GM12878 (cell line): ENCODE results near the gene CNNM4. TPM values are rescaled to one million over a fixed set of nuclear protein-coding genes. Genes with fewer than 3 reads are reported as not detected.

Experiments
- ATAC-seq: fragments of 200-7000 bp; cut with Tn5 transposase; 3 replicates; pipeline ENCODE4 v1.9.1; 2020; ENCODE audit warnings: mild to moderate bottlenecking, moderate library complexity
- BruUV-seq: library from RNA; stranded (reverse); fragments of 400-500 nt; replicated peaks from 2 replicates; lab custom pipeline; 2021; lab: Mats Ljungman, UMichigan
- CTCF ChIA-PET: fragments of 300-600 bp; sonication (Branson Sonifier 250); formaldehyde crosslinking; extraction: SDS; loops from one replicate; lab custom pipeline; 2021; ENCODE audit warnings: inconsistent platforms; lab: Yijun Ruan, JAX
- POLR2A ChIA-PET: fragments of 350-600 bp; formaldehyde crosslinking; extraction: SDS; loops from one replicate; lab custom pipeline; 2021; ENCODE audit warnings: inconsistent platforms; lab: Charles Lee
- RAD21 ChIA-PET: fragments of 300-600 bp; sonication (Branson Sonifier 250); formaldehyde crosslinking; loops from one replicate; lab custom pipeline; 2023; ENCODE audit warnings: antibody characterized with exemption; ENCODE audit not compliant: unreplicated experiment; lab: Charles Lee
- SMC1A ChIA-PET: fragments of 300-600 bp; sonication (Branson Sonifier 250); formaldehyde crosslinking; loops from one replicate; lab custom pipeline; 2023; ENCODE audit not compliant: unreplicated experiment, uncharacterized antibody; lab: Charles Lee
- DNase-seq: peaks from one replicate; pipeline ENCODE4 v3.0.0-alpha.2; 2011; ENCODE audit warnings: low read depth, low spot score
- FAIRE-seq: peaks from 3 replicates; lab custom pipeline; 2011; peaks lifted over from hg19 to GRCh38; lab: Jason Lieb, UNC
- H2AFZ ChIP-seq: 2 replicates; pipeline ENCODE4 v1.6.0; 2011; ENCODE audit warnings: low read depth, low read length, control low read depth; ENCODE audit not compliant: control insufficient read depth
- H3K27ac ChIP-seq: 2 replicates; pipeline ENCODE4 v1.5.1; 2011; ENCODE audit warnings: control low read depth; ENCODE audit not compliant: control insufficient read depth, insufficient read depth
- H3K27me3 ChIP-seq, 2 experiments: replicated peaks in 1 of 2; 2 replicates each; pipeline versions ENCODE4 v1.6.0 to v1.6.1; 2011; ENCODE audit warnings: low read length in 1 of 2; ENCODE audit not compliant: control insufficient read depth in 2 of 2, insufficient read depth in 2 of 2
- H3K36me3 ChIP-seq, 2 experiments: 2 replicates each; pipeline ENCODE4 v1.5.1; 2011; ENCODE audit warnings: low read length in 1 of 2; ENCODE audit not compliant: control insufficient read depth in 2 of 2, insufficient read depth in 2 of 2
- H3K4me1 ChIP-seq: 2 replicates; pipeline ENCODE4 v1.6.1; 2011; ENCODE audit warnings: mild to moderate bottlenecking, low read length, moderate library complexity, mixed read lengths; ENCODE audit not compliant: control insufficient read depth, insufficient read depth
- H3K4me2 ChIP-seq: 2 replicates; pipeline ENCODE4 v1.6.0; 2011; ENCODE audit warnings: control low read depth; ENCODE audit not compliant: control insufficient read depth, insufficient read depth
- H3K4me3 ChIP-seq: fragments of 200-600 bp; sonication (generic); 2 replicates; pipeline ENCODE4 v1.5.1; 2016
- H3K79me2 ChIP-seq: 2 replicates; pipeline ENCODE4 v1.6.0; 2011; ENCODE audit warnings: low read length; ENCODE audit not compliant: control insufficient read depth, insufficient read depth
- H3K9ac ChIP-seq: 2 replicates; pipeline ENCODE4 v1.8.0; 2011; ENCODE audit warnings: low read length, control low read depth, mixed read lengths; ENCODE audit not compliant: control insufficient read depth, insufficient read depth
- H3K9me3 ChIP-seq: replicated peaks from 3 replicates; pipeline ENCODE4 v1.5.1; 2011; ENCODE audit warnings: mild to moderate bottlenecking, low read length; ENCODE audit not compliant: control insufficient read depth, insufficient read depth
- H4K20me1 ChIP-seq: 2 replicates; pipeline ENCODE4 v1.6.0; 2011; ENCODE audit not compliant: control insufficient read depth, insufficient read depth
- BACH1 ChIP-seq: fragments of 450-650 bp; IDR thresholded peaks from 2 replicates; pipeline ENCODE4 v1.6.1; 2017; ENCODE audit warnings: mild to moderate bottlenecking, borderline replicate concordance
- BHLHE40 ChIP-seq, 2 experiments: fragments of 450-650 bp in 1 of 2; IDR thresholded peaks; 2 replicates each; pipeline ENCODE4 v1.6.1; 2011 to 2017; ENCODE audit warnings: low read depth in 2 of 2, borderline replicate concordance in 1 of 2, improper control_type of control experiment in 1 of 2, low read length in 1 of 2, mild to moderate bottlenecking in 1 of 2
- CHD2 ChIP-seq: IDR thresholded peaks from 2 replicates; pipeline ENCODE4 v1.6.1; 2011; ENCODE audit warnings: low read depth, low read length, improper control_type of control experiment, borderline replicate concordance
- FOXK2 ChIP-seq: fragments of 450-650 bp; IDR thresholded peaks from 2 replicates; pipeline ENCODE4 v1.6.1; 2017; ENCODE audit warnings: mild to moderate bottlenecking, moderate library complexity
- HDAC6 ChIP-seq: fragments of 200-600 bp; sonication (generic); IDR thresholded peaks from one replicate; pipeline ENCODE4 v1.8.0; 2017; ENCODE audit warnings: antibody characterized with exemption; ENCODE audit not compliant: unreplicated experiment
- IKZF1 ChIP-seq: fragments of 450-650 bp; conservative IDR thresholded peaks from 2 replicates; pipeline ENCODE4 v1.6.1; 2017; ENCODE audit warnings: antibody characterized with exemption, mild to moderate bottlenecking
- NFXL1 ChIP-seq: fragments of 450-650 bp; IDR thresholded peaks from 2 replicates; pipeline ENCODE4 v1.6.1; 2017; ENCODE audit warnings: antibody characterized with exemption, mild to moderate bottlenecking, borderline replicate concordance
- NKRF ChIP-seq: fragments of 450-650 bp; conservative IDR thresholded peaks from 2 replicates; pipeline ENCODE4 v1.6.1; 2017; ENCODE audit warnings: mild to moderate bottlenecking, moderate library complexity
- SMAD5 ChIP-seq: IDR thresholded peaks from 2 replicates; pipeline ENCODE4 v1.6.1; 2016; ENCODE audit warnings: antibody characterized with exemption, low read depth
- SMARCA5 ChIP-seq: fragments of 450-650 bp; IDR thresholded peaks from 2 replicates; pipeline ENCODE4 v1.6.1; 2017; ENCODE audit warnings: mild to moderate bottlenecking
- TCF7 ChIP-seq: IDR thresholded peaks from 2 replicates; pipeline ENCODE4 v1.6.1; 2014; ENCODE audit warnings: antibody characterized with exemption, borderline replicate concordance
- ZNF217 ChIP-seq: fragments of 450-650 bp; IDR thresholded peaks from 2 replicates; pipeline ENCODE4 v1.6.1; 2017; ENCODE audit warnings: antibody characterized with exemption, mild to moderate bottlenecking
- ZSCAN29 ChIP-seq: fragments of 450-650 bp; IDR thresholded peaks from 2 replicates; pipeline ENCODE4 v1.6.1; 2017; ENCODE audit warnings: mild to moderate bottlenecking, moderate library complexity
- WGBS: methylation state at CpG from one replicate; pipeline ENCODE4 v1.1.6; 2016; ENCODE audit warnings: low lambda C conversion rate; ENCODE audit not compliant: insufficient replicate concordance, insufficient coverage; ENCODE audit errors: missing lambda C conversion rate; 5-methylcytosine and 5-hydroxymethylcytosine counted together
- in situ Hi-C: fragments of 300-500 bp; cut with MboI; formaldehyde crosslinking; loops from 9 replicates; pipeline ENCODE4 v1.14.3; 2018; ENCODE audit warnings: mixed read lengths
- intact Hi-C: fragments of 100-400 bp; cut with micrococcal nuclease; formaldehyde crosslinking; loops from one replicate; pipeline ENCODE4 v1.14.2; 2022; ENCODE audit not compliant: unreplicated experiment
- polyA plus RNA-seq, 11 experiments: library from polyadenylated mRNA; depleted of rRNA in 4 of 11; unstranded in 6 of 11; stranded (reverse) in 5 of 11; fragments of >200 nt; fragmentation: Nextera tagmentation in 4 of 11; fragmentation: Illumina TruSeq in 1 of 11; extraction: Ambion mirVana in 4 of 11; extraction: Trizol in 1 of 11; gene quantifications; 1 replicate in 1 of 11; 2 replicates in 10 of 11; pipeline versions ENCODE4 v1.2.1 to v1.2.3, GENCODE V29; 2011 to 2016; ENCODE audit warnings: inconsistent platforms in 2 of 11, missing spikeins in 2 of 11, low read depth in 1 of 11
- total RNA-seq, 4 experiments: library from RNA; depleted of rRNA in 3 of 4; stranded (reverse); fragments of >200 nt in 3 of 4; fragmentation: Illumina TruSeq in 1 of 4; extraction: Trizol in 1 of 4; gene quantifications; 2 replicates each; pipeline versions ENCODE4 v1.2.1 to v1.2.3, GENCODE V29; 2013 to 2021
- TF ChIP-seq, protein P1 (sequence below): fragments of 450-650 bp; IDR thresholded peaks from 2 replicates; pipeline ENCODE4 v1.6.1; 2016; ENCODE audit warnings: mild to moderate bottlenecking

CNNM4 gene
- total and polyA plus RNA-seq, 10 of the 15 experiments (the other 5 are each of a cell fraction or from before 2014, with no cell fraction given), result 2.4 to 13.8 (median 8.1) TPM

GRCh38 chr2:96751800-96752199, 8.9 kb upstream of the CNNM4 start:
- POLR2A ChIA-PET, result no interaction called here
- no peak for TF ChIP-seq CHD2
- TF ChIP-seq IKZF1, result no peak
- TF ChIP-seq ZSCAN29, result no peak
- no peak for TF ChIP-seq TCF7
- TF ChIP-seq NFXL1, result no peak
- no TSS peak for BruUV-seq
- Histone ChIP-seq H3K9me3 (no peaks in the 10 kb centered on the region), H3K27ac (no peak overlapping the region), H3K4me2 (no peak overlapping the region), H3K27me3 (no peaks in the 10 kb centered on the region; a peak in 1 of 4 replicates), H3K4me1 (no peaks in the 10 kb centered on the region), H3K4me3 (no peak overlapping the region), H2AFZ (no peak overlapping the region), H3K36me3 (no peaks in the 10 kb centered on the region), H3K79me2 (no peaks in the 10 kb centered on the region), H4K20me1 (no peaks in the 10 kb centered on the region), H3K9ac (no peak overlapping the region)
- FAIRE-seq (no peak), ATAC-seq (no peak), DNase-seq (no peak)
- SMC1A ChIA-PET, result no interaction called here
- RAD21 ChIA-PET, result no interaction called here
- intact Hi-C loops (no loop called here), in situ Hi-C loops (no loop called here)
- WGBS, result 77% methylated on average over 9 of the region's 9 CpGs
- CTCF ChIA-PET, result interaction anchor here (0.7 to 1.4 kb wide), 2 partner anchors 12 to 56 kb away, joined by 5 to 7 read pairs; no protein-coding TSS in a partner anchor

GRCh38 chr2:96753661-96754282, 6.9 kb upstream of the CNNM4 start:
- no peak for DNase-seq
- Histone ChIP-seq H3K4me1 (no peaks in the 10 kb centered on the region), H4K20me1 (no peaks in the 10 kb centered on the region), H3K79me2 (no peaks in the 10 kb centered on the region), H3K9ac (no peak overlapping the region), H3K27me3 (no peaks in the 10 kb centered on the region; a peak in 1 of 4 replicates), H3K4me2 (no peak overlapping the region), H3K27ac (no peak overlapping the region), H3K4me3 (no peak overlapping the region), H3K9me3 (no peaks in the 10 kb centered on the region), H3K36me3 (no peaks in the 10 kb centered on the region), H2AFZ (no peak overlapping the region)
- POLR2A ChIA-PET, result no interaction called here
- BruUV-seq, result no TSS peak
- no peak for FAIRE-seq
- RAD21 ChIA-PET, result no interaction called here
- 39% methylated on average over 7 of the region's 7 CpGs for WGBS
- TF ChIP-seq ZNF217 (no peak), HDAC6 (no peak), BACH1 (no peak), SMAD5 (no peak), NKRF (no peak), SMARCA5 (no peak), BHLHE40 (IDR thresholded peaks at IDR 0.05; ENCODE audit: borderline replicate concordance in 1 of 2, low read depth in 2 of 2, low read length in 1 of 2) (no peak), FOXK2 (no peak)
- TF ChIP-seq, protein P1, sequence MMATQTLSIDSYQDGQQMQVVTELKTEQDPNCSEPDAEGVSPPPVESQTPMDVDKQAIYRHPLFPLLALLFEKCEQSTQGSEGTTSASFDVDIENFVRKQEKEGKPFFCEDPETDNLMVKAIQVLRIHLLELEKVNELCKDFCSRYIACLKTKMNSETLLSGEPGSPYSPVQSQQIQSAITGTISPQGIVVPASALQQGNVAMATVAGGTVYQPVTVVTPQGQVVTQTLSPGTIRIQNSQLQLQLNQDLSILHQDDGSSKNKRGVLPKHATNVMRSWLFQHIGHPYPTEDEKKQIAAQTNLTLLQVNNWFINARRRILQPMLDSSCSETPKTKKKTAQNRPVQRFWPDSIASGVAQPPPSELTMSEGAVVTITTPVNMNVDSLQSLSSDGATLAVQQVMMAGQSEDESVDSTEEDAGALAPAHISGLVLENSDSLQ, result no peak
- SMC1A ChIA-PET, result no interaction called here
- CTCF ChIA-PET, result no interaction called here
- in situ Hi-C loops, result no loop called here
- intact Hi-C loops, result no loop called here
- no peak for ATAC-seq
